A673 (cell line): ENCODE results near the gene TOMM34.

Experiments
- CTCF ChIP-seq: fragments of 300-800, 200-600 bp; sonication (generic); conservative IDR thresholded peaks from 2 replicates; pipeline ENCODE4 v1.5.1; 2017; ENCODE audit warnings: low read depth, mild to moderate bottlenecking, antibody characterized with exemption, low read length, moderate library complexity, mixed read lengths
- EZH2 ChIP-seq: fragments of 200-600 bp; sonication (generic); IDR thresholded peaks from 2 replicates; pipeline ENCODE4 v1.6.1; 2017; ENCODE audit warnings: borderline replicate concordance, low read depth, mild to moderate bottlenecking, mixed read lengths, antibody characterized with exemption, low read length; ENCODE audit not compliant: poor library complexity, severe bottlenecking

GRCh38 chr20:44900231-44900854 lies 59.9 kb downstream of the TOMM34 start:
- no peak for TF ChIP-seq CTCF
- TF ChIP-seq EZH2 = no peak
